Hepatocyte (in vitro differentiated cells): ENCODE data around the gene SERPINA4. TPM values are rescaled to one million over a fixed set of nuclear protein-coding genes. Genes with fewer than 3 reads are reported as not detected.

Experiments used
- DNase-seq: peaks from one replicate; pipeline ENCODE4 v3.0.0-alpha.2; 2016; ENCODE audit warnings: low spot score
- H2AFZ ChIP-seq: fragments of 200-600 bp; sonication (generic); 2 replicates; pipeline ENCODE4 v1.6.0; 2016; ENCODE audit warnings: antibody characterized with exemption, mild to moderate bottlenecking
- H3K27ac ChIP-seq: fragments of 200-600 bp; sonication (generic); 2 replicates; pipeline ENCODE4 v1.5.1; 2016; ENCODE audit warnings: mild to moderate bottlenecking
- H3K27me3 ChIP-seq: fragments of 200-600 bp; sonication (generic); 2 replicates; pipeline ENCODE4 v1.6.1; 2016
- H3K36me3 ChIP-seq: fragments of 200-600 bp; sonication (generic); replicated peaks from 2 replicates; pipeline ENCODE4 v1.5.1; 2016; ENCODE audit warnings: low read depth; ENCODE audit not compliant: insufficient read depth
- H3K4me1 ChIP-seq: fragments of 200-600 bp; sonication (generic); 2 replicates; pipeline ENCODE4 v1.5.1; 2016; ENCODE audit warnings: mild to moderate bottlenecking, moderate library complexity; ENCODE audit not compliant: insufficient read depth
- H3K4me2 ChIP-seq: fragments of 200-600 bp; sonication (generic); 2 replicates; pipeline ENCODE4 v1.6.0; 2016
- H3K4me3 ChIP-seq: fragments of 200-600 bp; sonication (generic); 2 replicates; pipeline ENCODE4 v1.5.1; 2016; ENCODE audit warnings: mild to moderate bottlenecking
- H3K79me2 ChIP-seq: fragments of 200-600 bp; sonication (generic); 2 replicates; pipeline ENCODE4 v1.6.0; 2017; ENCODE audit warnings: mild to moderate bottlenecking
- H3K9me2 ChIP-seq: fragments of 200-600 bp; sonication (generic); replicated peaks from 2 replicates; pipeline ENCODE4 v1.6.0; 2017; ENCODE audit warnings: mild to moderate bottlenecking; ENCODE audit not compliant: insufficient read depth
- H3K9me3 ChIP-seq: fragments of 200-600 bp; sonication (generic); 2 replicates; pipeline ENCODE4 v1.5.1; 2016; ENCODE audit warnings: low read depth, mild to moderate bottlenecking
- H4K20me1 ChIP-seq: fragments of 200-600 bp; sonication (generic); 2 replicates; pipeline ENCODE4 v1.6.0; 2016; ENCODE audit warnings: mild to moderate bottlenecking; ENCODE audit not compliant: insufficient read depth, poor library complexity, severe bottlenecking
- EZH2 ChIP-seq: fragments of 200-600 bp; sonication (generic); IDR thresholded peaks from 2 replicates; pipeline ENCODE4 v1.6.1; 2016; ENCODE audit warnings: antibody characterized with exemption, mild to moderate bottlenecking, borderline replicate concordance
- EZH2phosphoT487 ChIP-seq: fragments of 200-600 bp; sonication (generic); IDR thresholded peaks from one replicate; pipeline ENCODE4 v1.6.1; 2018; ENCODE audit warnings: antibody characterized with exemption, mild to moderate bottlenecking, low read depth, moderate library complexity; ENCODE audit not compliant: unreplicated experiment, severe bottlenecking
- WGBS: methylation state at CpG from one replicate; pipeline ENCODE4 v1.1.6; 2016; ENCODE audit warnings: low lambda C conversion rate; ENCODE audit errors: missing lambda C conversion rate; 5-methylcytosine and 5-hydroxymethylcytosine counted together
- polyA plus RNA-seq: library from polyadenylated mRNA; unstranded; fragments of >200 nt; fragmentation: Nextera tagmentation; extraction: Ambion mirVana; gene quantifications from 2 replicates; pipeline ENCODE4 v1.2.1, GENCODE V29; 2016
- total RNA-seq: library from RNA; depleted of rRNA; stranded (reverse); fragments of >200 nt; gene quantifications from 2 replicates; pipeline ENCODE4 v1.2.3, GENCODE V29; 2014
- TF ChIP-seq, protein P1 (sequence below): fragments of 200-600 bp; sonication (generic); IDR thresholded peaks from 2 replicates; pipeline ENCODE4 v1.5.1; 2016; ENCODE audit warnings: antibody characterized with exemption, mild to moderate bottlenecking; ENCODE audit not compliant: poor library complexity

Gene SERPINA4
- total and polyA plus RNA-seq, 2 experiments from 2014 or later: 27.8 to 35.2 TPM

DNA sequence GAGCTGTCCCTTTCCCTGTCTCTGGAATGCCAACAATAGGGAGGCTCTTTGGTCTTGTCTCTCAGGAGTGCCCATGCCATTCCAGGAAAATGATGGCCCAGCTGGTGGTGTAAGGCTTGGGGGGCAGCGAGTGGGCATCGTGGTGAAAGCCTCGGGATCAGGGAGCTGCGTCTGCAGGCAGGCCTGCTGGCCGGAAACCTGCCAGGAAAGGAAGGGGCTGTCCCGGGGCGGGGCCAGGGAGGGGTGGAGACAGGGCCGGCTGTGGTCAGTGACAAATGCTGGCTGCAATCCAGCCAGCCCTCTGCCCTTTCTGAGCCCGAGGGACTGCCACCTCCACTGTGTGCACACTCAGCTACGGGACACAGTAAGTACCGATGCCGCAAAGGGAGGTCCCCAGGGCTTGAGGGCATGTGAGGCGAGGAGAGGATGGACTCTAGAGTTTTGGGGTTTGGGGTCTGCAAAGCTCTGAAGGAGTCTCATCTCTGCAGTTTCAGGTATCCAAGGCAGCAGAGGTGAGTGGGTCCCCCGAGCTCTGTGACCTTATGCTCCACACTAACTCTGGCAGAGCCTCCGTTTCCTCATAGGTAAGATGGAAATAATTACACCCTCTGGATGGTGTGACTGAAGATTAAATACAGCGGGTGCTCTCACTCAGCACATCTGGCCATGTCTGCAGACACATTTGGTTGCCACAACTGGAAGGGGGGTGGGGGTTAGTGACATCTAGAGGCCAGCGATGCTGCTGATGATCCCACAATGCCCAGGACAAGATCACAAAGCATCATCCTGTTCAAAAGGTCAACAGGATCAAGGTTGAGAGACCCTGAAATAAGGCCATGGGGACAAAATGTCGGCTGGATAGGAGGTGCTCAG, 20.1 kb downstream of the SERPINA4 start, which contains the start of gene SERPINA5:
SERPINA5 (plus strand) TSS at position 300 of the 873 bp plus-strand sequence. CDS start 5,937 bp downstream, outside the sequence.
- peak; percentile 70 for DNase-seq

DNA sequence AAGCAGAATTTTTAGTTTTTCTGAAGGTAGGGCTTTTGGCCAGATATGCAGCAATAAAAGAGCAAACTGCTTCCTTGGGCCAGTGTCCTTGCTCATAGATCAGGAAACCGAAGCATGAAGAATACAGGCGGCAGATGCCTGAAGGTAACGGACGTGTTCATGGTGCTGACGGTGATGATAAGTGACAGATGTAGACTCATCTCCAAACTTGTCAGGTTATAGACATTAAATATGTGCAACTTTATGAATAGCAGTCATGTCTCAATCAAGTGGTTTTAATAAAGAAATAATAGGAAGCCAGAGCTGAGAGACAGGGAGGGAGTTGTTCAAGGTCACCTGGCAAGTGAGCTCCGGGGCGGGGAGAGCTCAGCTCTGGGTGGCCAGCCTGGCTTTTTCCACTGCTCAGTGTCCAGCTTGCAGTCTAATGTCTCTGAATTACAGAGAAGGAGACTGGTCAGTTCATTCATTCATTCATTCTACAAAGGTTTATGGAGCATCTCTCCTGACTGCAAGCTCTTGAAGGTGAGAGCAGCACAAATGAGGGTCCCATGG, 21.0 kb downstream of the SERPINA4 start:
- no peak for DNase-seq
- TF ChIP-seq, protein P1, sequence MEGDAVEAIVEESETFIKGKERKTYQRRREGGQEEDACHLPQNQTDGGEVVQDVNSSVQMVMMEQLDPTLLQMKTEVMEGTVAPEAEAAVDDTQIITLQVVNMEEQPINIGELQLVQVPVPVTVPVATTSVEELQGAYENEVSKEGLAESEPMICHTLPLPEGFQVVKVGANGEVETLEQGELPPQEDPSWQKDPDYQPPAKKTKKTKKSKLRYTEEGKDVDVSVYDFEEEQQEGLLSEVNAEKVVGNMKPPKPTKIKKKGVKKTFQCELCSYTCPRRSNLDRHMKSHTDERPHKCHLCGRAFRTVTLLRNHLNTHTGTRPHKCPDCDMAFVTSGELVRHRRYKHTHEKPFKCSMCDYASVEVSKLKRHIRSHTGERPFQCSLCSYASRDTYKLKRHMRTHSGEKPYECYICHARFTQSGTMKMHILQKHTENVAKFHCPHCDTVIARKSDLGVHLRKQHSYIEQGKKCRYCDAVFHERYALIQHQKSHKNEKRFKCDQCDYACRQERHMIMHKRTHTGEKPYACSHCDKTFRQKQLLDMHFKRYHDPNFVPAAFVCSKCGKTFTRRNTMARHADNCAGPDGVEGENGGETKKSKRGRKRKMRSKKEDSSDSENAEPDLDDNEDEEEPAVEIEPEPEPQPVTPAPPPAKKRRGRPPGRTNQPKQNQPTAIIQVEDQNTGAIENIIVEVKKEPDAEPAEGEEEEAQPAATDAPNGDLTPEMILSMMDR: no peak
- no peak for TF ChIP-seq EZH2phosphoT487
- no peak for TF ChIP-seq EZH2
- peak overlapping the region; percentile 51 for H3K4me2 ChIP-seq
- no peak overlapping the region for H2AFZ ChIP-seq
- no peaks in the 10 kb centered on the region for H3K79me2 ChIP-seq
- no peak overlapping the region for H3K4me3 ChIP-seq
- H3K27me3 ChIP-seq: no peaks in the 10 kb centered on the region
- peaks cover 10% of the 10 kb centered on the region for H3K4me1 ChIP-seq
- 78% methylated on average over 7 of the region's 7 CpGs for WGBS
- peak overlapping the region; percentile 27 for H3K27ac ChIP-seq
- H3K9me2 ChIP-seq: no peaks in the 10 kb centered on the region
- no peaks in the 10 kb centered on the region for H3K36me3 ChIP-seq
- no peaks in the 10 kb centered on the region for H3K9me3 ChIP-seq
- H4K20me1 ChIP-seq: no peaks in the 10 kb centered on the region

More for the DNA sequence above, 20.1 kb downstream of the SERPINA4 start, which contains the start of gene SERPINA5:
- Histone ChIP-seq H3K27ac (peak within 1 kb of the TSS; percentile 23), H3K79me2 (no peaks in the 10 kb centered on the region), H3K4me2 (peak within 1 kb of the TSS; percentile 51), H3K36me3 (no peaks in the 10 kb centered on the region), H3K9me3 (no peaks in the 10 kb centered on the region), H3K27me3 (no peaks in the 10 kb centered on the region), H3K9me2 (no peaks in the 10 kb centered on the region), H3K4me1 (peaks cover 10% of the 10 kb centered on the region), H4K20me1 (no peaks in the 10 kb centered on the region), H3K4me3 (no peak within 1 kb of the TSS), H2AFZ (no peak within 1 kb of the TSS)
- 67% methylated on average over 14 of the region's 18 CpGs for WGBS
- TF ChIP-seq, protein P1: no peak
- TF ChIP-seq EZH2phosphoT487: no peak
- TF ChIP-seq EZH2: no peak

DNA sequence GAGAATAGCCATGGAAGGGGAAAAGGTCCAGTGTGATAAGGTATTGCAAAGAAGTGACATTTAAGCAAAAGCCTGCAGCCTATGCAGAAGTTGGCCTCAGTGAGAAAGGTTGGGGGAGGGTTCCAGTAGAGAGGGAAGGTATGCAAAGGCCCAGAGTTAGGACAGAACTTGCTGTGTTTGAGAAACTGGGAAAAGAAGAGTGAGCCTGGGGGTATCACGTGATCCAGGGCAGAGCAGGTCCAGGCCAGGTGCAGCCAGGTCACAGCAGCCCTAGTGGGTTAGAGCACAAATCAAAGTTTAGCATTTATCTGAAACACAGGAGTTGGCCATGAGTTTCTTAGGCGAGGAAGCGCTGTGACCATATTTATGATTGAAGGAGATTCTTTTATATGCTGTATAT, 21.6 kb downstream of the SERPINA4 start:
- H3K4me1 ChIP-seq: peaks cover 10% of the 10 kb centered on the region
- no peaks in the 10 kb centered on the region for H3K79me2 ChIP-seq
- 87% methylated on average over 3 of the region's 3 CpGs for WGBS
- H3K4me3 ChIP-seq: no peak overlapping the region
- H3K27ac ChIP-seq: peak overlapping the region; percentile 27
- no peaks in the 10 kb centered on the region for H3K9me3 ChIP-seq
- H3K9me2 ChIP-seq: no peaks in the 10 kb centered on the region
- H3K27me3 ChIP-seq: no peaks in the 10 kb centered on the region
- TF ChIP-seq, protein P1: no peak
- no peak for TF ChIP-seq EZH2phosphoT487
- TF ChIP-seq EZH2: no peak
- H2AFZ ChIP-seq: no peak overlapping the region
- no peaks in the 10 kb centered on the region for H3K36me3 ChIP-seq
- no peak for DNase-seq
- no peaks in the 10 kb centered on the region for H4K20me1 ChIP-seq
- H3K4me2 ChIP-seq: peak overlapping the region; percentile 51
